NB4 (cell line): ENCODE measurements around the gene LRBA.

Experiments
- DNase-seq: peaks from one replicate; pipeline ENCODE4 v3.0.0; 2010; ENCODE audit warnings: low read depth
- H3K4me3 ChIP-seq: one replicate; pipeline ENCODE4 v1.5.1; 2011; ENCODE audit warnings: mild to moderate bottlenecking, low read depth, low read length, moderate library complexity
- MYC ChIP-seq: IDR thresholded peaks from 2 replicates; pipeline ENCODE4 v1.6.1; 2011; ENCODE audit warnings: low read depth, low read length
- POLR2A ChIP-seq: IDR thresholded peaks from 2 replicates; pipeline ENCODE4 v1.6.1; 2011; ENCODE audit warnings: mild to moderate bottlenecking; ENCODE audit not compliant: insufficient read length; ENCODE audit errors: extremely low read depth
- TF ChIP-seq, protein P1 (sequence below): IDR thresholded peaks from one replicate; pipeline ENCODE4 v1.5.1; 2012; ENCODE audit warnings: low read depth, low read length
- TF ChIP-seq, protein P2 (sequence below): IDR thresholded peaks from 2 replicates; pipeline ENCODE4 v1.6.1; 2011; ENCODE audit warnings: low read depth, low read length

LRBA gene

DNA sequence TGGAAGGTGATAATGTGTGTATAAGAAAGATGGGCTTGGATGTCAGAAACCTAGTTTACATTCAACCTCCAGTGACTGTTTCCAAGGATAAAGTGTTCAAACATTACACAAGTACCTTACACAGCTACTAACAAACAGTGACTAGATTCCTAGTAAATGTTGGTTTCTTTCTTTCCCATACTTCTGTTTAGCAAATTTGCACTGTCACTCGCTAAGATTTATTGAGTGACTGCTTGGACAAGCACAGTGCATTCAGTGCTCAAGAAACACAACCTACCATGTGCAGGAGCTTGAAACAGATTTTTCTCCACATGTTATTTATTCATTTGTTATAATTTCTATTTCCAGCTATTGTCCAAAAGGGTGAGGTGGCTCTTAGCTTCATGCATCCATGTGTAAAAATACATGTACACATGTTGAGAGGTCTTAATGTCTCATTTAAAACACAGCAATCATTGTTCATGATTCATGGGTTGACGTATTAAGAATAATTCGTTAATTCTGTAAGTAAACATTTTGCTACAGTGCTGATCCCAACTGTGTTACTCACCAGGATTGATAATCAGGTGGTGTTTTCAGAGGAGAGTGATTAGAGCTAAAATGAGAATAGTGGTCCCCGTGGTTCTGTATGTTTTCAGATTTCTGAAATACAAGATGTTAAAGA, 783.8 kb downstream of the LRBA start:
- TF ChIP-seq MYC (no peak), POLR2A (no peak)
- TF ChIP-seq, protein P1, sequence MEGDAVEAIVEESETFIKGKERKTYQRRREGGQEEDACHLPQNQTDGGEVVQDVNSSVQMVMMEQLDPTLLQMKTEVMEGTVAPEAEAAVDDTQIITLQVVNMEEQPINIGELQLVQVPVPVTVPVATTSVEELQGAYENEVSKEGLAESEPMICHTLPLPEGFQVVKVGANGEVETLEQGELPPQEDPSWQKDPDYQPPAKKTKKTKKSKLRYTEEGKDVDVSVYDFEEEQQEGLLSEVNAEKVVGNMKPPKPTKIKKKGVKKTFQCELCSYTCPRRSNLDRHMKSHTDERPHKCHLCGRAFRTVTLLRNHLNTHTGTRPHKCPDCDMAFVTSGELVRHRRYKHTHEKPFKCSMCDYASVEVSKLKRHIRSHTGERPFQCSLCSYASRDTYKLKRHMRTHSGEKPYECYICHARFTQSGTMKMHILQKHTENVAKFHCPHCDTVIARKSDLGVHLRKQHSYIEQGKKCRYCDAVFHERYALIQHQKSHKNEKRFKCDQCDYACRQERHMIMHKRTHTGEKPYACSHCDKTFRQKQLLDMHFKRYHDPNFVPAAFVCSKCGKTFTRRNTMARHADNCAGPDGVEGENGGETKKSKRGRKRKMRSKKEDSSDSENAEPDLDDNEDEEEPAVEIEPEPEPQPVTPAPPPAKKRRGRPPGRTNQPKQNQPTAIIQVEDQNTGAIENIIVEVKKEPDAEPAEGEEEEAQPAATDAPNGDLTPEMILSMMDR, result no peak
- TF ChIP-seq, protein P2, sequence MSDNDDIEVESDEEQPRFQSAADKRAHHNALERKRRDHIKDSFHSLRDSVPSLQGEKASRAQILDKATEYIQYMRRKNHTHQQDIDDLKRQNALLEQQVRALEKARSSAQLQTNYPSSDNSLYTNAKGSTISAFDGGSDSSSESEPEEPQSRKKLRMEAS, result no peak
- H3K4me3 ChIP-seq, result no peak overlapping the region
- DNase-seq, result no peak

DNA sequence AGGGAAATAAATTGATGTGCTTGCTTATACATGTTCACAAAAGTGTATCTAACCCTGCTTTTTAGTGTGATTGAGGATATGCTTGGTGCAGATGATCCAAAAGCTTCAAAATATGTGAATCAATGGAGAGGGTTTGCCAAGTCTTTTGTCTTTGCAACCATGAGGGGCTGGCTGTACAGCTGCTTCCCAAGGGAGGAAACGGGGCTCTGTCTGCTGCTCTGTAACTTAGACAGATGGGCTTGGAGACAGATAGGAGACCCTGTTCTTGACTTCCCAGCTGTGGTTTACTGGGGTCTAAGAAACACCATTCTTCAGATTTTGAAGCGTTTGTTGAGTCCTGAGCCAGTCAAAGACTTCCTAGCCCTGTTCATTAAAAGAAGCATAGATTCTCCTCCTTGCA, 784.5 kb downstream of the LRBA start:
- no peak overlapping the region for H3K4me3 ChIP-seq
- DNase-seq, result no peak
- TF ChIP-seq POLR2A, result no peak
- TF ChIP-seq, protein P2, result no peak
- no peak for TF ChIP-seq MYC
- TF ChIP-seq, protein P1, result no peak

DNA sequence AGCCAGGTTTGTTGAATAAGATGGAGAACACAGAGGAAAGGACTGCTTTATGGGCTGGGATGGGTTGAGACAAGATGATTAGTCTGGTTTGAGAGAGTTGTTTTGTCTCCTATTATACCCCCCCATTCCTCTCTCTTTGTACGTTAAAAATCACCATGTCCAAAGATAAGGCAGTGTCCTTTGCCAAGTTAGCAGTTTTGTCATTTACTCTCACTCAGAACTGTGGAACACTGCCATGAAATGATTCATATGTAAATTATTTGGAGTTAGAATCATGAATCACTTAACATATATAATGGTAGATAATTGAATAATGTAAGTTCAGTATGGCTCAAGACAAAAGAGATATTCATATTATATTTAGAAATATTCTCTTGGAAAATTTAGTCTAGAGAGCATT, 785.6 kb downstream of the LRBA start:
- TF ChIP-seq POLR2A, result no peak
- TF ChIP-seq MYC, result no peak
- TF ChIP-seq, protein P2, result no peak
- TF ChIP-seq, protein P1, result no peak
- no peak for DNase-seq
- no peak overlapping the region for H3K4me3 ChIP-seq

DNA sequence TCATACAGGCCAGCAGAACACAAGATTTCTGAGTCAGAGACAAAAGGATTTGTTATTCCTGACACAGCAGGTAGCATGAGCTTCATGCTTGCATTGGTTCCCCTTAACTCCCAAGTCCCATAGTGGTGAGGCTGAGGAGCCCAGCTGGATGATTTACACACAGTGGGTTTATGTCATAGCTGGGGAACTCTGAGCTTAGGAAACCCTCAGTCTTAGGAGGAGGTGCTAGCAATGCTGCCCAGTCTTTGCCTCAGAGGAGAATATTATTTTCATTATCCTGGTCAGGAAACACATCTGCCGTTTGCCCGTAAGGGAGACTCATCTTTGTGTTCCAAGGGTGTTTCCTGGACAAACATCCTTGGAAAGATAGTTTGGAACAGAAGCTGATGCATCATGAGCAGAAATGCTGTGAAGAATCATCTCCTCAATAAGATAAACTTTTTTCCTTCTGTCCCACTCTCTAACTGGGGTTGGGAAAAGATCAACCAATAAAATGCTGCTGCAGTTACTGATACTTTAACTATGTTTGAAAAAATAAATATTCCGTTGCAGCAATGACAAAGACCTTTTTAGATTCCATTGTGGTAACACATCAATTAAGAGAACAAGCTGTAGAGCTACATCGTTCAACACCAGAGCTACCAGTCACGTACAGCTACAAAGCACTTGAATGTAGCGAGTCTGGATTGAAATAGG, 790.0 kb downstream of the LRBA start:
- DNase-seq, result no peak
- no peak overlapping the region for H3K4me3 ChIP-seq
- TF ChIP-seq MYC, result no peak
- TF ChIP-seq, protein P1, result no peak
- TF ChIP-seq, protein P2, result no peak
- TF ChIP-seq POLR2A, result no peak

DNA sequence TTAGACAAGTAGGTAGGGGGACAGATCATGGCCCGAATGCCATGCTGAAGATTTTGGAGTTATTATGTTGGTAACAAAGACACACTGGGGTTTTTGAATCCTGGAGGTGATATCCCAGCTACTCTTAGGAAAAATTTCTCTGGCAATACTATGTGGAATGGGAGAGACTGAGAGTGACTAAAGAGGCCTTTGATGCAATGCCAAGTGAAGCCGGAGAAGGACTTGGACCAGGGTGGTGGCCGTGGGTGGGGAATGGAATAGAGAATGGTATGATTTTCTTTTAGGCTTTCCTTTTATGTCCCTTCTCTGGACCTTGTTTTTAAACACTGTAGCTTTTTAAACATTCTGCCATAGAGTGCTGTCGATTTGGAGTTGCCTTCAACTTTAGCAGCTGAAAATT, 795.2 kb downstream of the LRBA start:
- H3K4me3 ChIP-seq, result no peak overlapping the region
- no peak for DNase-seq
- TF ChIP-seq, protein P1, result no peak
- no peak for TF ChIP-seq POLR2A
- TF ChIP-seq, protein P2, result no peak
- TF ChIP-seq MYC, result no peak
